GM19468 (cell line): Measurements from ENCODE around the gene IFT25.
"Not testable (repeated sequence)": the region's sequence is repeated elsewhere in the genome, so short reads cannot be mapped to it uniquely, and the experiment has no call there.

Experiments
- ATAC-seq: cut with Tn5 transposase; IDR thresholded peaks from one replicate; pipeline ENCODE4 v1.9.1; 2021; ENCODE audit warnings: mild to moderate bottlenecking, moderate library complexity, moderate number of reproducible peaks; ENCODE audit not compliant: unreplicated experiment; ENCODE audit errors: extremely low read depth

IFT25 gene

GRCh38 chr1:53945433-53946251 lies at the start of gene IFT25:
IFT25 (minus strand) TSS chr1:53945699; CDS start chr1:53940082, 5,617 bp downstream.
- peak; percentile 73 for ATAC-seq

- not testable (repeated sequence) for ATAC-seq
These were observed 49.0 kb upstream of the IFT25 start for GRCh38 chr1:53994516-53994915.

GRCh38 chr1:53992085-53992874 lies 46.8 kb upstream of the IFT25 start:
- ATAC-seq, result no peak

DNA sequence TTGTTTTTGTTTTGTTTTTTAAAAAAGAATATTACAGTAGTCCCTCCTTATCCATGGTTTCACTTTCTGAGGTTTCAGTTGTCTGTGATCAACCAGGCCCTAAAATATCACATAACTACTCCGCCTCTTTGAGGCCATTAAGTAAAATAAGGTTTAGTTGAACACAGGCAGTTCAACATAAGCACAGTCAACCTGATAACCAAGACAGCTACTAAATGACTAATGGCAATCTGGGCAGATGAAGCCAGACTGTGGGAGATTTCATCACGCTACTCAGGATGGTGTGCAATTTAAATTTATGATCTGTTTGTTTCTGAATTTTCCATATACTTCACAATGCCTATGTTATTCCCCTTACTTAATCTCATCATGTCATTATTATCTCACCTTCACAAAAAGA lies 42.4 kb upstream of the IFT25 start:
- ATAC-seq, result no peak

- no peak for ATAC-seq
These were observed 41.0 kb upstream of the IFT25 start for GRCh38 chr1:53986458-53986857.

DNA sequence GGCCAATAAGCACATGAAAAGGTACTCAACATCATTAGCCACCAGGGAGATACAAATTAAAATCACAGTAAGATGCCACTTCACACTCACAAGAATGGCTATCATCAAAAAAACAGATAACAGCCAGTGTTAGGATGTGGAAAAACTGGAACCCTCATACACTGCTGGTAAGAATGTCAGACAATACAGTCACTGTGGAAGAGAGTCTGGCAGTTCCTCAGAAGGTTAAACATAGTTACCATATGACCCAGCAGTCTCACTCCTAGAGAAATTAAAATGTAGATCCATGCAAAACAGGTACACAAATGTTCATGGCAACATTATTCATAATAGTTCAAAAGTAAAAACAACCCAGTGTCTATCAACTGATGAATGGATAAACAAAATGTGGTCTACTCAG lies 39.2 kb upstream of the IFT25 start:
- no peak for ATAC-seq

- no peak for ATAC-seq
These were observed 37.2 kb upstream of the IFT25 start for GRCh38 chr1:53982763-53983104.

- ATAC-seq, result no peak
These were observed 36.7 kb upstream of the IFT25 start for GRCh38 chr1:53982034-53982762.

GRCh38 chr1:53981220-53981619 lies 35.7 kb upstream of the IFT25 start:
- ATAC-seq, result no peak

- no peak for ATAC-seq
These were observed 34.4 kb upstream of the IFT25 start for GRCh38 chr1:53979712-53980450.

GRCh38 chr1:53975861-53976260 lies 30.4 kb upstream of the IFT25 start:
- no peak for ATAC-seq

DNA sequence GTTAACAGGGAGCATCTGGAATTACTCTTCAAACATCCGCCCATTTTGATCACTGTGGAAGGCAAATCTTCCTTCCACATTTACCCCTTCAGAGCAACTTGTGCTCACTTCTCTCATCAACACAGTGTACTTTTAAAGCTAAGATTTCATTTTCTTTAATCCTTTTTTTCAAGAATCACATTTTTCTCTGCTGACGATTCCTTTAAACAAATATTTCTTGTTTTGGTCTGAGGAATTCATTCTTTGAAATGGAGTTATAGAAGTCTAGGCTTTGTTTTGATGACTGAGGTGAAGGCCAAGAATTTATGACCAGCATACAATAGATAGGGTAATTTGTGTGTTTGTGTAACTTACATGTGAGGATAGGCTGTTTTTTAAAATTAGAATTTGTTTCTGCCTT lies 26.2 kb upstream of the IFT25 start:
- no peak for ATAC-seq

DNA sequence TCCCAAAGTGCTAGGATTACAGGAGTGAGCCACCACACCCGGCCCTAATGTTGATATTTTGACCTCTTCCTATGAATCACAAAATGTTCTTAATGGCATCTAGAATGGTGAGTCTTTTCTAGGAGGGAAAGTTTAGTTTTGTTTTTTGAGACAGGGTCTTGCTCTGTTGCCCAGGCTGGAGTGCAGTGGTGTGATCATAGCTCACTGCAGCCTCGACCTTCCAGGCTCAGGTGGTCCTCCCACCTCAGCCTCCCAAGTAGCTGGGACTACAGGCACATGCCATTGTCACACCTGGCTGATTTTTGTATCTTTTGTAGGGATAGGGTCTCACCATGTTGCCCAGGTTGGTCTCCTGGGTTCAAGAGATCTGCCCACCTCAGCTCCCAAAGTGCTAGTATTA lies 23.8 kb upstream of the IFT25 start:
- not testable (repeated sequence) for ATAC-seq

DNA sequence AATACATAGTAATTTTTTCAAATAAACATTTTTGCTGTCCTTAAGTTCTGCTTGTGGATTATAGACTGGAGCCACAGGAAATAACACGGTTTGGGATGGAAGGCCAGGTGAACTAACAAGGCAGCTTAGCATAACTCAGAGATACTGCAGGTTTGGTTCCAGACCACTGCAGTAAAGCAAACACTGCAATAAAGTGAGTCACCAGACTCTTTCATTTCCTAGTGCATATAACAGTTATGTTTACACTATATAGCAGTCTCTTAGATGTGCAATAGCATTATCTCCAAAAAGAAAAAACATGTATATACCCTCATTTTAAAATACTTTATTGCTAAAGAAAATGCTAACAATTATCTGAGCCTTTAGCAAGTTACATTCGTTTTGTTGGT lies 22.6 kb upstream of the IFT25 start:
- no peak for ATAC-seq

DNA sequence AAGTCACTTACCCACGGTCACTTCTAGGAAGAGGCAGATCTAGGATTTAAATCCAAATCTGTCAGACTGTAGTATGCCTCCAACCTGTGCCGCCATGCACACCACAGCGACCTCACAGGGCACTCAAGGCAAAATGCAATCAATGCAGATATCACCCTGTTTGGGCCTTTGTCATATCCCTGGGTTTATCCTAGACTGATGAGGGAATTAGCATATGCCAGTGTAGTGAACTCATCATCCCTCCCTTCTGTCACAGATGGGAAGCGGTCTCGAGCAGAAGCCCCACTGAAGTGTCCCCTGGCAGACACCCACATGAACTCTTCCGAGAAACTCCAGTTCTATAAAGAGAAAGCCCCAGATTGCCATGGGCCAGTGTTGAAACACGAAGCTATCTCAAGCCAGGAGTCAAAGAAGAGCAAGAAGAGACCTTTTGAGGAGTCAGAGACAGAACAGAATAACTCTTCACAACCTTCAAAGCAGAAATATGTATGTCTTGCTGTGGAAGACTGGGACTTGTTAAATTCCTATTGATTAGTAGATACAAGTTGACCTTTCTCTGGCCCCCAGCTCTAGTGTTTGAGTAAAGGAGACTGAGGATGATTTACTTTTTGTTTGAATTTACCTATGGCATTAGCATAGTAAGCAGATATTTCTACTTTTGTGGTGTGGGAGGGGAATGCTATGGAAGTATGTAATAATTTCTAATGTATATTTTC lies 22.1 kb upstream of the IFT25 start:
- no peak for ATAC-seq

- ATAC-seq, result no peak
These were observed 21.3 kb upstream of the IFT25 start for GRCh38 chr1:53966794-53967193.

DNA sequence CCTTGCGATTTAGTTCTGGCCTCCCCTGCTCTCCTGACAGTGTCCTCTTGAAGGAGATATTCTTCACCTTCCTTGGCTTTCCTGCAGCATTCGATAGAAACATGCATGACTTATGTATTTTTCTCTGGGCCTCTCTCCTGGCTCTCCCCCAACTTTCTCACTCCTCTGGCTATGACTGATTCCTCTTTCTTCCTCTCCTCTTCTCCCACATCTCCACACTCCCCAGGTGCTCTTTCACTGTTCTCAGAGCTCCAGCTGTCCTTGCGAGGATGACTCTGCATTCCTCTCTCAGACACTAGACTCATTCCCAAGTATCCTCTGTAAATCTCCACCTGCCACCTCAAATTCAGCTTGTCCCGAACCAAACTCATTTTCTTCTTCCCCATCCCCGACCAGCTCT lies 18.6 kb upstream of the IFT25 start:
- ATAC-seq, result no peak

DNA sequence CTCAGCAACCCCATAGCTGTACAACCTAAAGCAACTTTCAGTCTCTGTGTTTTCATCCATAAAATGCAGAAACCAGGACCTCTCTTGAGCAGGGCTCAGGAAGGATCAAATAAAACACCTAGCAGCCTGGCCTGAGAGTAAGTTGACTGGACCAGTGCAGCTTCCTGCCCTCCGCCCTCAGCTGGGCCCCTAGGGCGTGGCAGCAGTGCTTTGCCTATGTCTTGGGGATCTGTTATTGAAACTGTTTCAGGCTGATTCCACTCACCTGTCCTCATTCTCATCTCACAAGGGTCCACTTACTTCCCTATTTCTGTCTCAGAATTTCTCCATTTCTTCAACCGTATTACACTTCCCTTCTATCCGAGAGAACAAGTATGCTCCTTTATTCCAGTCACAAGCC lies 18.0 kb upstream of the IFT25 start:
- ATAC-seq, result no peak

- no peak for ATAC-seq
These were observed 16.9 kb upstream of the IFT25 start for GRCh38 chr1:53962395-53962794.
